HG03135 (cell line): ENCODE data around the gene ADORA2A.

Experiments used
- ATAC-seq: cut with Tn5 transposase; IDR thresholded peaks from one replicate; pipeline ENCODE4 v1.9.1; 2021; ENCODE audit warnings: mild to moderate bottlenecking, moderate library complexity; ENCODE audit not compliant: unreplicated experiment

The ADORA2A gene

GRCh38 chr22:24431309-24432034 lies 4.1 kb downstream of the ADORA2A start:
- ATAC-seq = no peak

GRCh38 chr22:24432059-24432853 lies 4.9 kb downstream of the ADORA2A start:
- no peak for ATAC-seq

- no peak for ATAC-seq
Observed at GRCh38 chr22:24433001-24433827, 5.8 kb downstream of the ADORA2A start.

- ATAC-seq = peak; percentile 58
Observed at GRCh38 chr22:24433828-24434470, 6.5 kb downstream of the ADORA2A start.

GRCh38 chr22:24434471-24435322 lies 7.3 kb downstream of the ADORA2A start:
- ATAC-seq = peak; percentile 44

GRCh38 chr22:24435323-24435645 lies 7.9 kb downstream of the ADORA2A start:
- ATAC-seq = no peak

GRCh38 chr22:24435861-24436371 lies 8.5 kb downstream of the ADORA2A start:
- ATAC-seq = no peak

- ATAC-seq = no peak
Observed at GRCh38 chr22:24436553-24436952, 9.2 kb downstream of the ADORA2A start.

- no peak for ATAC-seq
Observed at GRCh38 chr22:24437091-24437490, 9.7 kb downstream of the ADORA2A start.

GRCh38 chr22:24437741-24438328 lies 10.4 kb downstream of the ADORA2A start:
- peak; percentile 35 for ATAC-seq

- no peak for ATAC-seq
Observed at GRCh38 chr22:24440270-24440717, 12.9 kb downstream of the ADORA2A start.

- ATAC-seq = no peak
Observed at GRCh38 chr22:24440718-24441405, 13.5 kb downstream of the ADORA2A start.

GRCh38 chr22:24441406-24442351 lies 14.3 kb downstream of the ADORA2A start:
- ATAC-seq = no peak

GRCh38 chr22:24442352-24442744 lies 14.9 kb downstream of the ADORA2A start:
- no peak for ATAC-seq

- no peak for ATAC-seq
Observed at GRCh38 chr22:24443668-24444067, 16.3 kb downstream of the ADORA2A start.

- no peak for ATAC-seq
Observed at GRCh38 chr22:24444251-24444650, 16.9 kb downstream of the ADORA2A start.

- ATAC-seq = no peak
Observed at GRCh38 chr22:24444729-24445466, 17.5 kb downstream of the ADORA2A start.
